Putamen (tissue), 1 donor: ENCODE measurements around the gene GMDS.

Source experiments
- DNase-seq: peaks from one replicate; pipeline ENCODE4 v3.0.0-alpha.2; 2016; ENCODE audit warnings: low spot score

The GMDS gene

DNA sequence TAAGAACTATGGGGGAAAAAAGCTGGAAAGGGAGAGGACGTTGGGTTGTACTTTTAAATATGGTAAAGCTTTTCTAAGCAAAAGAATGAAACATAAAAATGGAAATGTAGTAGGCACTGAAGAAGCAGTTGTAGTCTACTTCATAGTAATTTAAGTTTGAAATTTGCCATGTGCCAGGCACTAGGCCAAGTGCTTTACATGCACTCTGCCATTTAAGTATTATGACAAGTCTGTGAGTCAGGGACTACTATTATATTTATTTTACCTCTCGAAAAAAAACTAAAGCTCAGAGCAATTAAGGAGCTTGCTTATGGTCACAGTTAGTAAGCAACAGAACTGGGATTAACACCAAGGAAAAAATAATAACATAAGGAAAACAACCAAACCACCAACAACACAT, 257.8 kb downstream of the GMDS start:
- no peak for DNase-seq

DNA sequence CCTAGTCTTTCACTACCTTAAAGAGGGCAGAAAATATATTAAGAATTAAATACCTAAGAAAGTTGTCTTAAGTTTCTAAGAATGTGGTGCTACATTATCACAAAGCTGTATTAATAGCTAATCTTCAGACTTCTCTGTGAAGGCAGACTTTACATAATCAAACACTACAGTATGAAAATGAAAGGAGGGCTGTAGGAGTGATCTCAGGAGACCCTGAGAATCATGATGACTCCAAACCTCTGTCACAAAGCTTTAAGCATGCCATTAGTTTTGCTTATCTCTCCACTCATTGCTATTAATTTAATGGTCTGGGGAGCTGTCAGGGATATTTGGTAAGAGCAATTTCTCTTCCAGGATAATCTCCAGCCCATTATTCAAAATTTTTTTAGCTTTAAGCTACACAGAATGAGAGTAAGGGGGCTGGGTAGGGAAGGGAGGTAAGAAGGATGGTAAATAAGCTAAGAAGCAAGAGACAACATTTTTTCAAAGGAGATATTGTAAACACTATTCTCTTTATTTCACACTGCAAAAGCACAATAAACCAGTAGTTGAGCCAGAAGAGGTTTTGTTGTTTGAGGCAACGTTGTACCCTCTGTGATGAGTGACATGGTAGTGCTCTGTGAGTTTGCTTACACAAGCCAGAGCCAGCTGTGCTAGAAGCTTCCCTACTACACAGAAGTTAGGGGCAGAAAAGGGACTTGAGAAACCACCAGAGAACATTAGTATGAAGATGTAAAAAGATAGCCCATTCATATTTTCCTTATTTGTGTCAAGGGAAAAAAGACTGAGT, 258.8 kb downstream of the GMDS start:
- DNase-seq: no peak

DNA sequence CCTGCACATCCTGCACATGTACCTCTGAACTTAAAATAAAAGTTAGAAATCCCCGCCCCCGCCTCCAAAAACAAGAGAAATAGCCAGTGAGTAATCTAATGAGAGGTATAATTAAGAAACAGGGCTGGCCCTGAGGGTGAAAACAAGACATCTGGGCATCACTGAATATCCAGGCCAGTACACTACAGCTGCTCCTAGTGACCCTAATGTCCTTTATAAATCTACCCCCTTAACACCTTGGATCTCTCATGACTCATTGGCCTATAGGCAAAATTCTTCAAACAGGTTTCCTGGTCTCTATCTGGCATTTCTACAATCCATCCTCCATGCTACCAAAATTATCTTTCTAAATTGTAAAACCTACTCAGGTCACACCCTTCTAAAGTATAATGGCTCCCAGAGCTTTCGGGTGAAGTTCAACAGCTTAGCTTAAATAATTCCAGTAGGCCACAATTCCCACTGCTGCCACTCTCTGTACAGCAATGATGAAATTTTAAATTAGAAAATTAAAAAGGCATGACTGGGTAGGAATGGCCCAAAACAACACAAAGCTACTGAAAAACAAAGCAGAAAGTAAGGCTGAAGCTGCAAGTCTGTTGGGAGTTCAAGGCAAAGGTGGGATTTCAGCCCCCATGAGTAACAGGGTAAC, 260.9 kb downstream of the GMDS start:
- no peak for DNase-seq

DNA sequence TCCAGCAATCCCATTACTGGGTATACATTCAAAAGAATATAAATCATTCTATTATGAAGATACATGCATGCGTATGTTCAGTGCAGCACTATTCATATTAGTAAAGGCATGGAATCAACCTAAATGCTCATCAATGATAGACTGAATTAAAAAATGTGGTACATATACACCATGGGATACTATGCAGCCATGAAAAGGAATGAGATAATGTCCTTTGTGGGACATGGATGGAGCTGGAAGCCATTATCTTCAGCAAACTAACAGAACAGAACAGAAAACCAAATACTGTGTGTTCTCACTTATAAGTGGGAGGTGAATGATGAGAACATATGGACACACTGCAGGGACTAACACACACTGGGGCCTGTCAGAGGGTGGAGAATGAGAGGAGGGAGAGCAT, 261.6 kb downstream of the GMDS start:
- DNase-seq: no peak

DNA sequence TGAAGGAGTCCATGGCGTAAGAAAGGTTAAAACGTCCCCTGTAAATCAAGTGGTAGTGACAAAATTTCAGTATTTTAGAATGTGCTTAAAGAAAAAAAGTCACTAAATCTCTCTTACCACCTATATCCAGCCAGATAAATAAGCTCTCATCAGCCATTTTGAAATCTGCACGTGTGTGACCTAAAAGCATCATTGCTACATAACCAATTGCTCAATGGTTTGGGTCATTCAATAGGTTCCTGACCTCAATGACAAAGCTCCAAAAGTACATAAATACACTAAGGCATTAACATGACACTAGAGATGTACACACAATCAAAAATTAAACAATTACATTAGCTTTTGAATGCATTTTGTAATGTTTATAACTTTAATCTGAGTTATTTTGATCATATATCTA, 272.4 kb downstream of the GMDS start:
- no peak for DNase-seq

DNA sequence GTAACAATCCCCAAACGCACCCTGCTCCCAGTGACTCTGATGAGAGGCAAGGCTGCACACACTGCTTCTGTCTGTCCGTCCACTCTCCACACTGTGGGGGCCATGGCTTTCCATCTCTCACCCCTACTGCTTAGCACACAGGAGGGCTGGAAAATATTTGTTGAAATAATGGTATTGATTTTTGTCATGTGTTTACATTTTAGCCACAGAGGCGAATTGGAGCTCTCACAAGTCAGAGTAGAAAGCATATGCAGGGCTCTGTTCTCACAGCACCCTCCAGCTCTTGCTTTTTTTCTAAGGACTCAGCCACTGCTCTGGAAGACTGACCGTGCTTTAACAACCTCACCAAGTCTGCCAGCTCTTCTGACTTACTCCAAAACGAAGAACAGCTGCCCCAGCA, 273.8 kb downstream of the GMDS start:
- DNase-seq: no peak

DNA sequence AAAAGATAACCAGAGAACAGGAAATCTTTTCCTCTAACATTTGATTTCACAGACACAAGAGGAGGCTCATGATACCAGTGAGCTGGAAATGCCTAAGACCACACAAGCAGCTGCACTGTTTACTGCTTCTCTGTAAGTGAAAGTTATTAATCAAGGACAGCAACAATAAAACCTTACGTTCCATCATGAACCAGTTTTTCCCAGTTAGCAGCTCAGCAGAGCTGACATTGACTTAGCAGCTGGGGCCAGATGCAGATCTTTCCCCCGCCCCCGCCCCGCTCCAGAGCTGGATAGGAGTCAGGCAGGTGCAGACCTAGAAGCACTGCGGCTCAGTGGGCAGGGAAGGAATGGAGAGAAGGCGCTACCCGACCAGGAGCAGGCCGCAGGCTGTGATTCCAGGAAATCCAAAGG, 275.2 kb downstream of the GMDS start:
- DNase-seq: no peak

DNA sequence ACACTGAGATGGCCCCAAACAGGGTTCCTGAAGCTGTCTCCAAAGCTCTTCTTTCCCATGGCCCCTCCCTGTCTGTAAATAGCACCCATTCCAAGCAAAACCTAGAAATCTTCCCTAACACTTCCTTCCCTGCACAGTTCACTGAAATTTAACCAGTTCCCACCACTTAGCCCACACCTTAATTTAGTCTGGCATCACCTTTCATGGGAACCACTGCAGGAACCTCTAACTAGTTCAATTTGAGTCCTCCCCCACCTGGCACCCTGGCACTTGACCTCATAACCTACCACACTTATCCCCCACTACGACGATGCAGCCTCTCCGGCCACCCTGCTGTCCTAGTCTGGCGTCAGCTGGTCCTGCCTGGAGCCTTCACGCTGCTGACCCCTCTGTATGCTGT, 278.7 kb downstream of the GMDS start:
- no peak for DNase-seq

DNA sequence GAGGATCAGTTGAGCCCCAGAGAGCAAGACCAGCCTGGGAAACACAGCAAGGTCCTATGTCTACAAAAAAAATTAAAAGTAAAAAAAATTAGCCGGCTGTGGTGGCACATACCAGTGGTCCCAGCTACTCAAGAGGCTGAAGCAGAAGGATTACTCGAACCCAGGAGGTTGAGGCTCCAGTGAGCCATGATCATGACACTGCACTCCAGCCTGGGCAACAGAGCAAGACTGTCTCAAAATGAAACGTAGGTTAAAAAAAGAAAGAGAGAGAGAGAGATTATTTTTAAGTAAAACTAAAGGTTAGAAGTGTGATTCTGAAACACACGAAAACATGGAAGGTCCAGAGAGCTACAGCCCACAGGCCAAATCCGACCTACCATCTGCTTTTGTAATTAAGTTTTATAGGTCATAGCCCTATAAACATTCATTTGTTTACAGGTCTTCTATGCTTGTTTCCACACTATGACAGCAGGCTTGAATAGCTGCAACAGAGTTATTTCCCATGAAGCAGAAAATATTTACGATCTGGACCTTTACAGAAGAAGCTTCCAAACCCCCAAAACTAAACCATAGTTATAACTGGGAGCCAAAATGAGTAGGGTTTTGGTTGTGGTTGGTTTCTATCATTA, 279.7 kb downstream of the GMDS start:
- no peak for DNase-seq

DNA sequence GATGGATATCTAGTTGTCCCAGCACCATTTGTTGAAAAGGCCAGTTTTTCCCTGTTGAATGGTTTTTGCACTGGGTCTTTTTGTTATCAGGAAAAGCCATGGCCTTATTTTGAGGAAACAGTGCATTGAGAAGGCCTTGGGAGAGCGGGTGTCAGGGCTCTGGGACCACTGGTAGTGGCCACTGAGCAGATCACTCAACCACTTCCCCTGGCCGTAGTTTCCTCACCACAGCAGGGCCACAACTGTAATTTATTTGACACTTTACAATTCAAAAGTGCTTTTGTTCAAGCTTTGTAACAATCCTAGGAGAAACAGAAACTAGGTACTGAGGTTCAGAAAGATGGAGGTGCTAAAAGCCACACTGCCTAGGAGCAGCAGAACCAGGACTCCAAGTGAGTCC, 281.8 kb downstream of the GMDS start:
- no peak for DNase-seq

DNA sequence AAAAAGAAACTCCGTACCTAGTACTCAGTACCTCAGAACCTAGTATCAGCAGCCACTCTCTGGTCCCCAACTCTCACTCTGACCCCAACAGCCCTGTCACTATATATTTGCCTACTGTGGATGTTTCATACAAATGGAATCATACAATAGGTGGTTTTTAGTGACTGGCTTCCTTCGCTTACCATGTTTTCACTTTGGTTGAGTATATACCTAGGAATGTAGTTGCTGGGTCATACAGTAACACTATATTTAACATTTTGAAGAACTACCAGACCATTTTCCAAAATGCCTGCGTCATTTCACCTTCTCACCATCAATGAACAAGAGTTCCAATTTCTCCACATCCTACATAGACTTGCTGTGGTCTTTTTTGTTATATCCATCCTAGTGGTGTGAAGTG, 283.2 kb downstream of the GMDS start:
- no peak for DNase-seq

DNA sequence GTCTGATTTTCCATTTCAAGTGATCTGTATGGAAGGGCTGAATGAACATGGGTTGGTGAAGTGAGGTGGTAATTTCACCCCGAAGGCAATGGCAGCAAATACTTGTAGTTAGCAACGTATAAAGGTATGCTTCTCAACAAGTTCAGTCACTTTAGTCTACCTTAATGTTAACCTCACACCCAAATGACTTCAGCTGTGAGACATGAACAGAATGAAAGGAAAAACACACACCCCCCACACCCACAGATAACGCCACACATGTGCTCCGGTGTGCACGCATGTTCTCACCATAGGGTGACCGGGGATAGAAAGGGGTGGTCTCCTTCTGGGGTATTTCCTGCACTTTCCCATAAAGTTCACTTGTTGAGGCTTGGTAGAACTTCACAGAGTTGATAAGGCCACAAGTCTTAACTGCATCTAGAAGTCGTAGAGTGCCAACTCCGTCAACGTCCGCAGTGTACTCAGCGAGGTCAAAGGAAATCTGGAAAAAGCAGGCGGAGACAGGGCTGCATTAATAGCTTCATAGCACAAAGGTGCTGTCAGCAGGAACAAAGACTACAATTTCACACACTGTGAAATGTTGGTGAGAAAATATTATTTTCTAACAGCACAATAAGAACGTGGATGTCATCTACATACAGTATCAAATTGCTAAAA, 284.8 kb downstream of the GMDS start:
- DNase-seq: no peak

DNA sequence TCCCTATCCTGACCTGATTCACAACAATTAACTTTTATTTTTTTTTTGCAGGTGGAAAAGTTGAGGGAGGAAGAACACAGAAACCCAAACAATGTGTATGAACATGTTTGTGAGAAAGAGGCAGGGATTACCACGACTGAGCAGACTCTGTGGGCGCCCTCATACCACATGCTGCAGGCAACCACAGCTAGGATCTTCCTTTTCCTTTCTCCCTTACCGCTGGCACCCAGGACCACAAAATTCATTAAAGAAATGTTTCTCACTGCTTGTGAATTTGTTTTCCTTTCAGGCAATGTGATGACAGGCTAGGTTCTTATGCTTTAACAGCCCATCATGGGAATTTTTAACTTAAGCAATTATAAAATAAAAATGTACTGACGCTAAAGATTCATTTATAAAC, 287.1 kb downstream of the GMDS start:
- DNase-seq: no peak

DNA sequence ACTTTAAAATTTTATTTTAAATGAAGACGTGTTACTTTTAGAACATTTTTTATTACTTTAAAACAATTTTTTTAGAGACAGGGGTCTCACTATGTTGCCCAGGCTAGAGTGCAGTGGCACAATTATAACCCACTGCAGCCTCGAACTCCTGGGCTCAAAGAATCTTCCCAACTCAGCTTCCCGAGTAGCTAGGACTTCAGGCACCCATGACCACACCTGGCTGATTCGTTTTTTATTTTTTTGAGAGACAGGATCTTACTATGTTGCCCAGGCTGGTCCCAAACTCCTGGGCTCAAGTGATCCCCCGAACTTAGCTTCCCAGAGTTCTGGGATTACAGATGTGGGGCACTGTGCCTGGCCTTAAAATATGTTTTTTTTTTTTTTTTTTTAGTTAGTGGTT, 287.7 kb downstream of the GMDS start:
- no peak for DNase-seq

DNA sequence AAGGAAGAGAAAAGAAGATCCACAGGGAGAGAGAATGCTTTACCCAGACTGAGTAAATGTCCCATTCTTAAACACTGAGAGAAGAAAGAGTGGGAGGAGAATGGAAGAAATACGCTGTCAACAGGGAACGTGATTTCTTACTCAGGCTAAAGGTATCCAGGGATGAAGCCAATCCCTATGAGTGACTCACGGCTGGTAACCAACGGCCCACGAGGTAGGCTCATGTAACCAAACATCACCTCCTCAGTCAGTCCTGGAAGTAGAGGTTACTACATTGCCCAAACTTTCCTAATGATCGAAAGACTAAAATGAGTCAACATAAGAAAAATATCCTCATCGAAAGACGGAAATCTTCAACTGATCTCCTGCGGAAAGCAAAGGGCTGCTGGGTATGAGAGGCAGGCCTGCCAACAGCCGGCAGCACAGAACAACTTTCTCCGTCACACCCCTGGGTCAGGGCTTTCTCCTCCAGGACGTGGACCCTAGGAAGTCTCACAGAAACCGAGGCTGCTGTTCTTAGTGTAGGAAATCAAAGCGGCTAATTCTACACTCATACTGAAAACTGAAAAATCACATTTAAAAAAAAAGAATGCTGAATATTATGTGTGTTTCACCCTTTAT, 292.6 kb downstream of the GMDS start:
- DNase-seq: no peak

DNA sequence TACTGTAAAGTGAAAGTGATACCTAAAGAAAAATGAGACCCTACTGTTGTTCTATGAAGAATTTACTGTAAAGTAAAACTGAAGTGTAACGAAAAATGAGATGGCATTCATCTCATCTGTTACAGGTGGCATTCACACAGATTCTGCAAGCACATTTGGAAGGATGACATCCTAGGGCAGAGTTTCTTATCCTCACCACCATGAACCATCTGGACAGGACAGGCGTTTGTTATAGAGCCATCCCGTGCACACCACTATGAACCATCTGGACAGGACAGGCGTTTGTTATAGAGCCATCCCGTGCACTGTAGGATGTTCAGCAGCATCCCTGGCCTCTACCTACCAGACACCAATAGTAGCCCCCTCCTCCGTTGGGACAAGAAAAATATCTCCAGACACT, 294.8 kb downstream of the GMDS start:
- no peak for DNase-seq

DNA sequence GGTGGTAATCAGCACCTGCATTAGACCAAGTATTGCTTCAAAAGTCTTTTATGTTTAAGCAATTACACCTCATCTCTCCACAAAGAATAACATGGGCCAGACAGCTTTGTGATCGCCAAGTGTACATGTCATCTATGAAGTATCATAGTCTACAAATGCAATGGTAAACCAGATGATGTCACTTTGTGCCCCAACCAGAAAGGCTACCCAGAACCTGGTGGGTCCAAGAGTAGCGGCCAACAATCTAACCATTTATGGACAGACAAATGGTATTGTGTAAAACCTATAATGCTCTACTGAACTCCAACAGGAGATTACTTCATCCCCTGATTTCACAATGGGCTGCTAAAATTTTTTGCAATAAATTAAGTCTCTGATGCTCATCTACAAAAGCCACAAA, 295.9 kb downstream of the GMDS start:
- DNase-seq: no peak

DNA sequence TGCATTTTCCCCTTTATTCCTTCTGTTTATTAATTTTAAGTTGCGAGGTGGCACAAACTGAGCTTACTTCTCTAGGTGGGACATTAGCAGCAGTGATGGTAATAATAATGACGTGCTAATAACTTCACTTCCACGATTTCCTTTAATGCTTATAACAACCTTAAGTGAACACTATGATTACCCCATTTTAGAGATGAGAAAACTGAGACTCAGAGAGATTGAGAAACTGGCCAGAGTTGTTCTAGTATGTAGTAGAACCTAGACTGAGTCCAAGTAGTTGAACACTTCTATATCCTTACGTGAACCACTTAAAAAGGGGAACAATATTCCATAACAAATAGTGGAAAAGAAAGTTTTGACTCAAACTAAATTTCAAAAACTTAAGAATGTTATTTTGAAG, 297.5 kb downstream of the GMDS start:
- no peak for DNase-seq

DNA sequence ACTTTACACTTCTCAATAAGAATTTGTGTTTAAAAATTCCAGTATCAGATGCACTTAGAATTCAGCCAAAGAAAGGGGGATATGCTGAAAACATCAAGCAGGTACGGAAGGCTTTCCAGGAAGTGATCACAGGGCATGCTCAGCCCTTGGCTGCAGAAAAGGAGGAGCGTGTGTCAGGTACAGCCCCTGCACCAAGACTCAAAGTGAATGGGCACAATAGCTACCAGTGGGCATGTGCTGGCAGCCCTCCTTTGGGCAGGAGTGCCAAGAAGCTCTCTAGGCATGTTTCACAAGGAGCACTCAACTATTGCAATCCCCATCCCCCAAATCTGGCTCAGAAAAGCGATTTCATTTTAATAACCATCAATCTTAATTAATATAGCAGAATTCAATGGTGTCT, 298.8 kb downstream of the GMDS start:
- no peak for DNase-seq

DNA sequence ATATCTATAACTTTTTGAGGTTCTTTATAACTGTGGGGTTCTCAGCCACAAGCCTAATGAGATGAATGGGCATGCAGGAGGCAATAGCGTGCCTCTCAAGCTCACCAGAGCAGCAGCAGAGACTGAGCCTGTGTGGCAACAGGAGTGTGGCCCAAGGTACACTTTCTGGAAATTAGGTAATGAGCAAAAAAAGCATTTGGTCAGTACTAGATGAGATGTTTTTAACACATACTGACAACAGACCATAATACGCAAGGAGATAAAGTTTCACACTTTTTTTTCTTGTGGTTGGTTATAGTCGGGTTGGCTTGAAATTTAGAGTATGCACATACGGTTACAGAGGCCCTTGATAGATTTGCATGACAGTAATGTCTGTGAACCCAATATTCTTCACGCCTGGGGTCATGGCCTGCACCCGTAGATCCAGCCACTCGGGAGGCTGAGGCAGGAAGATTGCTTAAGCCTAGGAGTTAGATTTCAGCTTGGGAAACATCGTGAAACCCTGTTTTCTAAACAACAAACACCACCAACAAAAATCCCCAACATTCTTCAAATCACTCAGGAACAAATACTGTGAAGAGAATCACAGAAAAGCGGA, 300.1 kb downstream of the GMDS start:
- DNase-seq: no peak

DNA sequence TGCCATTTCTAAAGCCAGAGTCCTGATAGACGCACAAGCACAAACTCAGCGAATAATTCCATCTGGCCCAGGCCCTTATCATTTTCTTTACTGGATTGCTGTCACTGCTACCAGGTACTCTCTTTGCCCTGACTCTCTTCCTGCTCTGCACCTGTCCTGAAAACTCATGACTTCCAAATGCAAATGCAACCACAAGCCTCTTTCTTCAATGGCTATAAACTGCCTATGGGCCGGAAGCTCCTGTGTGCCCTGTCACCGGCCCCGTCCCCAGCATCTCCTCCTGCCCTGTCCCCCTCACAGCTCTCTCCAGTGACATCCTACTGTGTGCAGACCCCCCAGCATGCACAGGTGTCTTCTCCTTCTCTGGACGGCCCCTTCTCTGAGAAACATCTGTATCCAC, 302.6 kb downstream of the GMDS start:
- DNase-seq: no peak

DNA sequence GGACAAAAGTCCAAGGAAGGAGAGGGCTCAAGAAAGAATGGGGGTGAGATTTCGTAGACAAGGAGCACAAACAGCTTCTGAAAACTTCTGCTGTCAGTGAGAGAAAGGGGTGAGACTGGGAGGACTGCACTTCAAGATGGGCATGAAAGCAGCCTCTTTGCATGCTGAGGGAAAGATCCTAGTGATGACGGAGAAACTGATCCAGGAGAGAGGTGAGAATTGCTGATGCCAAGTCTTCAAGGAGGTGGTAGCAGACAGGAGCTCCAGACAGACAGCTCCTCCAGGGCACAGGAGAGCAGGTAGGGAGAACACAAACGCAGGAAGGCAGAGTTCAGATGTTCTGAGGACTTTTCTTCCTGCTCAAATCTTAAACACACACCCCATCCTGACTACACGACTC, 303.9 kb downstream of the GMDS start:
- no peak for DNase-seq
